ENCODE results near the gene OR10A3. TPM values are rescaled to one million over a fixed set of nuclear protein-coding genes. Genes with fewer than 3 reads are reported as not detected.

The OR10A3 gene
- total RNA-seq, 1 donor from 2014 or later = not detected

DNA sequence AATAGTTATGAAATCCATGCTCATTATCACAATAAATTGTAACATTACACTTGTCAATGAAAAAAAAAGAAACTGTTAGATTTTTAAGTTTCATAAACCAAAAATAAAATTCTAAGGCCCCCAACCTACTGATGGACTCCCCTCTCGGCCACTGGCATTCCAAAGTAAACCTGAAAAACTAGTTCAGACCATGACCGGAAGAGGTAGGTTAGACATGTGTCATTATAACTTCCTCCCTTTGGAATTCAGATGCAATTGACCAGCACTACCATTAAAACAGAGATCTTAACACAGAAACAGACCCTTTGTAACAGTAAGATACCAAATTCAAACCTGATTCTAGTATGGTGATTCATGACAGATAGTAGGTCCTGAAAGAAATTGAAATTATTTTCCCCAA, 23.4 kb downstream of the OR10A3 start:
- no peak for TF ChIP-seq EZH2 (IDR thresholded peaks at IDR 0.05; ENCODE audit: insufficient read depth, low read length)
- TF ChIP-seq, protein P1, sequence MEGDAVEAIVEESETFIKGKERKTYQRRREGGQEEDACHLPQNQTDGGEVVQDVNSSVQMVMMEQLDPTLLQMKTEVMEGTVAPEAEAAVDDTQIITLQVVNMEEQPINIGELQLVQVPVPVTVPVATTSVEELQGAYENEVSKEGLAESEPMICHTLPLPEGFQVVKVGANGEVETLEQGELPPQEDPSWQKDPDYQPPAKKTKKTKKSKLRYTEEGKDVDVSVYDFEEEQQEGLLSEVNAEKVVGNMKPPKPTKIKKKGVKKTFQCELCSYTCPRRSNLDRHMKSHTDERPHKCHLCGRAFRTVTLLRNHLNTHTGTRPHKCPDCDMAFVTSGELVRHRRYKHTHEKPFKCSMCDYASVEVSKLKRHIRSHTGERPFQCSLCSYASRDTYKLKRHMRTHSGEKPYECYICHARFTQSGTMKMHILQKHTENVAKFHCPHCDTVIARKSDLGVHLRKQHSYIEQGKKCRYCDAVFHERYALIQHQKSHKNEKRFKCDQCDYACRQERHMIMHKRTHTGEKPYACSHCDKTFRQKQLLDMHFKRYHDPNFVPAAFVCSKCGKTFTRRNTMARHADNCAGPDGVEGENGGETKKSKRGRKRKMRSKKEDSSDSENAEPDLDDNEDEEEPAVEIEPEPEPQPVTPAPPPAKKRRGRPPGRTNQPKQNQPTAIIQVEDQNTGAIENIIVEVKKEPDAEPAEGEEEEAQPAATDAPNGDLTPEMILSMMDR (IDR thresholded peaks at IDR 0.05; ENCODE audit: insufficient read depth, low read depth, low read length) = no peak
- Histone ChIP-seq H3K9ac (ENCODE audit: low read length) (no peak overlapping the region), H3K4me3 (ENCODE audit: insufficient read depth, low read depth, low read length) (no peak overlapping the region), H3K27ac (ENCODE audit: low read depth, low read length) (no peak overlapping the region), H3K4me2 (ENCODE audit: low read length) (no peak overlapping the region), H3K27me3 (ENCODE audit: insufficient read depth, low read length) (no peaks in the 10 kb centered on the region), H4K20me1 (ENCODE audit: insufficient read depth, low read length) (no peaks in the 10 kb centered on the region), H3K4me1 (ENCODE audit: insufficient read depth, low read length) (no peaks in the 10 kb centered on the region), H3K36me3 (ENCODE audit: insufficient read depth, low read length) (no peaks in the 10 kb centered on the region), H3K9me3 (ENCODE audit: insufficient read depth, low read depth, low read length) (no peaks in the 10 kb centered on the region), H3K79me2 (ENCODE audit: insufficient read depth, low read length) (no peaks in the 10 kb centered on the region), H2AFZ (ENCODE audit: low read depth, low read length) (no peak overlapping the region)
- Mint-ChIP-seq H3K4me1 (ENCODE audit: low read depth, unreplicated experiment) (no peaks in the 10 kb centered on the region), H3K4me3 (ENCODE audit: unreplicated experiment) (no peak overlapping the region), H3K36me3 (ENCODE audit: low read depth, unreplicated experiment) (no peaks in the 10 kb centered on the region), H3K9me3 (ENCODE audit: unreplicated experiment) (peaks cover 11% of the 10 kb centered on the region), H3K27me3 (ENCODE audit: low read depth, unreplicated experiment) (peaks cover 5% of the 10 kb centered on the region), H3K27ac (ENCODE audit: unreplicated experiment) (no peak overlapping the region)
- no peak for FAIRE-seq
- DNase-seq (ENCODE audit: low read depth) = no peak

DNA sequence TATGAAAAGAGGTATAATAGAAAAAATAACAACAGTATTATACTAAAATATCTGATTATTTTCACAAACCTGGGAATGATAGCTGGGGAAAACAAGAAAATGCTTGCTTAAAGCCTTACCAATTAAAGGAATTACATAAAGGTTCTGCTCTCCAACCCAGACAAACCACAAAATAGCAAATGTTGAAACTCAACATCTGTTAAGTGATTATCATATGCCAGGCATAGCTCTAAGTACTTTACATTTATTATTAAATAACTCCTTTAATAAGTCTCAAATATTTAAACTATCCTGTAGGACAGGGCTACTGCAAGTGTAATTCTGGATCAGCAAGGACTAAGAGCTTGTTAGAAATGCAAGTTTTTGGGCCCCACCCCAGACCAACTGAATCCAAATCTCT, 30.5 kb downstream of the OR10A3 start:
- peaks cover 1% of the 10 kb centered on the region for H3K27me3 Mint-ChIP-seq (ENCODE audit: low read depth, unreplicated experiment)
- no peak overlapping the region for H3K9ac ChIP-seq (ENCODE audit: low read length)
- no peaks in the 10 kb centered on the region for H3K9me3 ChIP-seq (ENCODE audit: insufficient read depth, low read depth, low read length)
- H3K27ac ChIP-seq (ENCODE audit: low read depth, low read length) = no peak overlapping the region
- no peak overlapping the region for H3K27ac Mint-ChIP-seq (ENCODE audit: unreplicated experiment)
- H3K79me2 ChIP-seq (ENCODE audit: insufficient read depth, low read length) = no peaks in the 10 kb centered on the region
- no peaks in the 10 kb centered on the region for H3K36me3 Mint-ChIP-seq (ENCODE audit: low read depth, unreplicated experiment)
- TF ChIP-seq, protein P1 (IDR thresholded peaks at IDR 0.05; ENCODE audit: insufficient read depth, low read depth, low read length) = no peak
- TF ChIP-seq EZH2 (IDR thresholded peaks at IDR 0.05; ENCODE audit: insufficient read depth, low read length) = no peak
- H3K4me1 Mint-ChIP-seq (ENCODE audit: low read depth, unreplicated experiment) = peaks cover 20% of the 10 kb centered on the region
- H4K20me1 ChIP-seq (ENCODE audit: insufficient read depth, low read length) = no peaks in the 10 kb centered on the region
- no peak overlapping the region for H3K4me2 ChIP-seq (ENCODE audit: low read length)
- H3K4me3 Mint-ChIP-seq (ENCODE audit: unreplicated experiment) = no peak overlapping the region
- FAIRE-seq (no peak), DNase-seq (ENCODE audit: low read depth) (no peak)
- no peaks in the 10 kb centered on the region for H3K36me3 ChIP-seq (ENCODE audit: insufficient read depth, low read length)
- peaks cover 2% of the 10 kb centered on the region for H3K4me1 ChIP-seq (ENCODE audit: insufficient read depth, low read length)
- no peaks in the 10 kb centered on the region for H3K27me3 ChIP-seq (ENCODE audit: insufficient read depth, low read length)
- no peak overlapping the region for H2AFZ ChIP-seq (ENCODE audit: low read depth, low read length)
- no peak overlapping the region for H3K4me3 ChIP-seq (ENCODE audit: insufficient read depth, low read depth, low read length)
- H3K9me3 Mint-ChIP-seq (ENCODE audit: unreplicated experiment) = peaks cover 2% of the 10 kb centered on the region

DNA sequence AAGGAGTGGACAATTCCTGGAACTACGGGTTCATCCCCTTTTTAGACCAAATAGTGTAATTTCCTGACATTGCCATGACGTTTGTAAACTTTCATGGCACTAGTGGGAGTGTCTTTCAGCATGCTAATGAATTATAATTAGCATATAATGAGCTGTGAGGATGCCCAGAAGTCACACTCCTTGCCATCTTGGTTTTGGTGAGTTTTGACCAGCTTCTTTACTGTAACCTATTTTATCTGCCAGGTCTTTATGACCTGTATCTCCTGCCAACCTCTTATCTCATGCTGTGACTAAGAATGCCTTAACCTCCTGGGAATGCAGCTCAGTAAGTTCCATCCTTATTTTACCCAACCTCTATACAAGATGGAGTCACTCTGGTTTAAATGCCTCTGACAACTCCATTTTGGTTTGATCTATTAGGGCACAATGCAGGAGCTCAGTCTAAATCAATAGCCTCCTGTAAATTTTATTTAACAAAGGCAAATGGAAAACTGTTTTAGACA, 31.2 kb downstream of the OR10A3 start:
- H3K4me3 ChIP-seq (ENCODE audit: insufficient read depth, low read depth, low read length) = no peak overlapping the region
- peaks cover 27% of the 10 kb centered on the region for H3K4me1 Mint-ChIP-seq (ENCODE audit: low read depth, unreplicated experiment)
- H3K9me3 Mint-ChIP-seq (ENCODE audit: unreplicated experiment) = peaks cover 2% of the 10 kb centered on the region
- H3K36me3 Mint-ChIP-seq (ENCODE audit: low read depth, unreplicated experiment) = no peaks in the 10 kb centered on the region
- no peaks in the 10 kb centered on the region for H3K9me3 ChIP-seq (ENCODE audit: insufficient read depth, low read depth, low read length)
- no peaks in the 10 kb centered on the region for H3K36me3 ChIP-seq (ENCODE audit: insufficient read depth, low read length)
- H3K27ac Mint-ChIP-seq (ENCODE audit: unreplicated experiment) = no peak overlapping the region
- no peaks in the 10 kb centered on the region for H4K20me1 ChIP-seq (ENCODE audit: insufficient read depth, low read length)
- DNase-seq (ENCODE audit: low read depth) = no peak
- no peaks in the 10 kb centered on the region for H3K27me3 ChIP-seq (ENCODE audit: insufficient read depth, low read length)
- FAIRE-seq = no peak
- no peaks in the 10 kb centered on the region for H3K79me2 ChIP-seq (ENCODE audit: insufficient read depth, low read length)
- no peak overlapping the region for H3K4me2 ChIP-seq (ENCODE audit: low read length)
- H3K4me3 Mint-ChIP-seq (ENCODE audit: unreplicated experiment) = no peak overlapping the region
- H3K4me1 ChIP-seq (ENCODE audit: insufficient read depth, low read length) = peaks cover 4% of the 10 kb centered on the region
- H3K27ac ChIP-seq (ENCODE audit: low read depth, low read length) = no peak overlapping the region
- H3K27me3 Mint-ChIP-seq (ENCODE audit: low read depth, unreplicated experiment) = no peaks in the 10 kb centered on the region
- H2AFZ ChIP-seq (ENCODE audit: low read depth, low read length) = no peak overlapping the region
- TF ChIP-seq EZH2 (IDR thresholded peaks at IDR 0.05; ENCODE audit: insufficient read depth, low read length) = no peak
- TF ChIP-seq, protein P1 (IDR thresholded peaks at IDR 0.05; ENCODE audit: insufficient read depth, low read depth, low read length) = no peak
- no peak overlapping the region for H3K9ac ChIP-seq (ENCODE audit: low read length)

Measured in astrocyte (in vitro differentiated cells and primary cell).